SK-N-SH (cell line): ENCODE results near the gene PLXNB3. TPM values are rescaled to one million over a fixed set of nuclear protein-coding genes. Genes with fewer than 3 reads are reported as not detected.

Experiments
- CTCF ChIA-PET: fragments of 300-600, 350-600 bp; formaldehyde crosslinking; extraction: SDS; loops from one replicate; lab custom pipeline; 2021; lab: Yijun Ruan, JAX
- POLR2A ChIA-PET: fragments of 350-600 bp; sonication (Branson Sonifier 250); formaldehyde crosslinking; extraction: SDS; loops from one replicate; lab custom pipeline; 2020; ENCODE audit warnings: antibody characterized with exemption, inconsistent platforms; lab: Yijun Ruan, JAX
- DNase-seq: peaks from one replicate; pipeline ENCODE4 v3.0.0; 2012
- H2AFZ ChIP-seq: fragments of 200-600 bp; sonication (generic); 2 replicates; pipeline ENCODE4 v1.8.1; 2016; ENCODE audit warnings: antibody characterized with exemption, mild to moderate bottlenecking, low read depth
- H3F3A ChIP-seq: fragments of 200-600 bp; sonication (generic); replicated peaks from 2 replicates; pipeline ENCODE3; 2016; ENCODE audit warnings: antibody characterized with exemption, mild to moderate bottlenecking; ENCODE audit not compliant: insufficient read depth
- H3K27ac ChIP-seq, 2 experiments: fragments of 200-500 bp in 1 of 2; fragments of 200-600 bp in 1 of 2; sonication (Bioruptor generic) in 1 of 2; sonication (generic), shearing (Covaris generic) in 1 of 2; 2 replicates each; pipeline versions ENCODE4 v1.5.1 to v1.6.1; 2014 to 2016; ENCODE audit warnings: low read depth in 2 of 2, inconsistent platforms in 1 of 2, low read length in 1 of 2, mild to moderate bottlenecking in 1 of 2, mixed read lengths in 1 of 2
- H3K27me3 ChIP-seq: fragments of 200-600 bp; sonication (generic), shearing (Covaris generic); 2 replicates; pipeline ENCODE4 v1.6.1; 2016; ENCODE audit warnings: mixed run types; ENCODE audit not compliant: insufficient read depth
- H3K36me3 ChIP-seq, 2 experiments: fragments of 200-500 bp in 1 of 2; fragments of 200-600 bp in 1 of 2; sonication (Bioruptor generic) in 1 of 2; sonication (generic) in 1 of 2; replicated peaks in 1 of 2; 2 replicates each; pipeline versions ENCODE3 to v1.5.1; 2014 to 2016; ENCODE audit warnings: low read length in 1 of 2, mild to moderate bottlenecking in 1 of 2; ENCODE audit not compliant: insufficient read depth in 2 of 2, control insufficient read depth in 1 of 2
- H3K4me1 ChIP-seq, 2 experiments: fragments of 200-500 bp in 1 of 2; fragments of 200-600 bp in 1 of 2; sonication (Bioruptor generic) in 1 of 2; sonication (generic), shearing (Covaris generic) in 1 of 2; 2 replicates each; pipeline versions ENCODE4 v1.5.1 to v1.6.1; 2014 to 2016; ENCODE audit warnings: low read depth in 1 of 2, low read length in 1 of 2, mixed run types in 1 of 2; ENCODE audit not compliant: insufficient read depth in 2 of 2, control insufficient read depth in 1 of 2
- H3K4me2 ChIP-seq: fragments of 200-600 bp; sonication (generic), shearing (Covaris generic); 2 replicates; pipeline ENCODE4 v1.6.1; 2017; ENCODE audit warnings: mixed run types
- H3K4me3 ChIP-seq, 2 experiments: fragments of 200-500 bp in 1 of 2; fragments of 200-600 bp in 1 of 2; sonication (Bioruptor generic) in 1 of 2; sonication (generic), shearing (Covaris generic) in 1 of 2; 2 replicates each; pipeline versions ENCODE4 v1.5.1 to v1.8.1; 2014 to 2016; ENCODE audit warnings: low read depth in 2 of 2, inconsistent platforms in 1 of 2, low read length in 1 of 2, mild to moderate bottlenecking in 1 of 2, mixed read lengths in 1 of 2, moderate library complexity in 1 of 2
- H3K79me2 ChIP-seq: fragments of 200-600 bp; sonication (generic); 2 replicates; pipeline ENCODE4 v1.8.1; 2017; ENCODE audit warnings: mild to moderate bottlenecking; ENCODE audit not compliant: insufficient read depth
- H3K9ac ChIP-seq: fragments of 200-600 bp; sonication (generic); 2 replicates; pipeline ENCODE4 v1.6.1; 2017; ENCODE audit warnings: mixed run types
- H3K9me2 ChIP-seq: fragments of 200-600 bp; sonication (generic); 2 replicates; pipeline ENCODE4 v1.6.1; 2017; ENCODE audit warnings: mixed run types
- H3K9me3 ChIP-seq: fragments of 200-600 bp; sonication (generic); 2 replicates; pipeline ENCODE4 v1.6.1; 2017; ENCODE audit warnings: mixed run types, mild to moderate bottlenecking, moderate library complexity
- H4K20me1 ChIP-seq: fragments of 200-600 bp; sonication (generic); 2 replicates; pipeline ENCODE4 v1.6.1; 2017; ENCODE audit warnings: mild to moderate bottlenecking, mixed run types; ENCODE audit not compliant: insufficient read depth
- CHD2 ChIP-seq: fragments of 150-350 bp; IDR thresholded peaks from 2 replicates; pipeline ENCODE4 v1.6.1; 2018; ENCODE audit warnings: low read length; ENCODE audit not compliant: partially characterized antibody
- CTCF ChIP-seq: fragments of 200-600 bp; sonication (generic); IDR thresholded peaks from 2 replicates; pipeline ENCODE4 v1.6.1; 2017; ENCODE audit warnings: antibody characterized with exemption, mild to moderate bottlenecking, moderate library complexity
- ELF1 ChIP-seq: IDR thresholded peaks from 2 replicates; pipeline ENCODE4 v1.4.0; 2012
- GABPA ChIP-seq: IDR thresholded peaks from 2 replicates; pipeline ENCODE4 v1.4.0; 2012; ENCODE audit warnings: low read depth, mild to moderate bottlenecking
- GATA2 ChIP-seq: sonication (generic); formaldehyde crosslinking; IDR thresholded peaks from 2 replicates; pipeline ENCODE4 v1.5.0; 2020; ENCODE audit warnings: mild to moderate bottlenecking, missing genetic modification reagents
- POLR2AphosphoS5 ChIP-seq: IDR thresholded peaks from 2 replicates; pipeline ENCODE4 v1.6.1; 2012; ENCODE audit warnings: low read depth, low read length
- REST ChIP-seq: IDR thresholded peaks from 2 replicates; pipeline ENCODE4 v1.6.1; 2012; ENCODE audit warnings: mild to moderate bottlenecking, low read depth, low read length, moderate library complexity
- SIN3A ChIP-seq: IDR thresholded peaks from 2 replicates; pipeline ENCODE4 v1.6.1; 2012; ENCODE audit warnings: low read depth, mild to moderate bottlenecking, low read length, moderate library complexity, borderline replicate concordance
- TAF1 ChIP-seq: IDR thresholded peaks from 2 replicates; pipeline ENCODE4 v1.6.1; 2012; ENCODE audit warnings: low read depth, mild to moderate bottlenecking, low read length, moderate library complexity, borderline replicate concordance
- WGBS: methylation state at CpG from one replicate; pipeline ENCODE4 v1.1.6; 2017; ENCODE audit warnings: low lambda C conversion rate; 5-methylcytosine and 5-hydroxymethylcytosine counted together
- polyA plus RNA-seq, 3 experiments: library from polyadenylated mRNA; depleted of rRNA; stranded (reverse); fragments of >200 nt; gene quantifications; 2 replicates each; pipeline ENCODE4 v1.2.3, GENCODE V29; 2012
- TF ChIP-seq, protein P1 (sequence below): IDR thresholded peaks from 2 replicates; pipeline ENCODE4 v1.4.0; 2012; ENCODE audit warnings: low read depth, borderline replicate concordance

PLXNB3 gene
- polyA plus RNA-seq, 1 of the 3 experiments (the other 2 are of a cell fraction) = 15.5 TPM

DNA sequence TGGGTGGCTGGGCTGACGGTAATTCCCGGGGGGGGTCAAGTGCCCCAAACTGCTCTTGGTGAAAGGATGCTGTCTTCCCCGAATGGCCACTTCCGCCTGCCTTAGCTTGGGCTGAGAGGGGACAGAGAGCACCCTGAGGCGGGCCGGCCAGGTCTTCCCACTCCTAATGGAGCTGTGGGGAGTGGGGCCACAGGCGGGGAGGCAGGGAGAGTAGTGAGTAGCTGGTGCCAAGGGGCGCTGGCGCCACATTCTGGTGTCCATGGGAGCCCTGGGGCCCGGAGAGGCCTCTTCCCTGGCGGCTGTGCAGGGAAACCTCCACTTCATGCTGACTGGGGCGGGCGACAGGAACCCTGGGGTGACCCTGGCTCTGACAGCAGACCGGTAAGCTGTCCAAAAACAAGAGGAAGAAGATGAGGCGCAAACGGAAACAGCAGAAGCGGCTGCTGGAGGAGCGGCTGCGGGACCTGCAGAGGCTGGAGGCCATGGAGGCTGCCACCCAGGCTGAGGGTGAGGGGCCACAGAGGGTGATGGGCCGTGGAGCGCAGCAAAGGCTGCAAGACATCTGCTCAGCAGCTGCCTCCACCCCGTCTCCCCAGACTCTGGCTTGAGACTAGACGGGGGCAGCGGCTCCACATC, 19.4 kb downstream of the PLXNB3 start:
- H3K36me3 ChIP-seq = peaks cover 0 to 6% of the 10 kb centered on the region in 2 experiments
- ChIA-PET POLR2A (no interaction called here), CTCF (interaction anchor here (1.5 to 1.7 kb wide), 2 partner anchors 139 to 169 kb away, joined by 4 to 6 read pairs; no protein-coding TSS in a partner anchor)
- 0 out of 2 replicates have a peak, but pooled peaks cover 7% of the 10 kb centered on the region for H3K27me3 ChIP-seq
- peaks cover 0 to 19% of the 10 kb centered on the region in 2 experiments; a peak in 1 of 4 replicates for H3K4me1 ChIP-seq
- no peaks in the 10 kb centered on the region for H3K9me3 ChIP-seq
- no peak overlapping the region for H3K9ac ChIP-seq
- H3K27ac ChIP-seq = peak overlapping the region in 1 of 2 experiments; percentile 50; a peak in 2 of 4 replicates
- no peak overlapping the region for H3K4me3 ChIP-seq
- peak; percentile 73 for DNase-seq
- H3K9me2 ChIP-seq = no peaks in the 10 kb centered on the region
- 58% methylated on average over 12 of the region's 24 CpGs for WGBS
- no peaks in the 10 kb centered on the region for H4K20me1 ChIP-seq
- no peaks in the 10 kb centered on the region for H3K79me2 ChIP-seq
- TF ChIP-seq, protein P1, sequence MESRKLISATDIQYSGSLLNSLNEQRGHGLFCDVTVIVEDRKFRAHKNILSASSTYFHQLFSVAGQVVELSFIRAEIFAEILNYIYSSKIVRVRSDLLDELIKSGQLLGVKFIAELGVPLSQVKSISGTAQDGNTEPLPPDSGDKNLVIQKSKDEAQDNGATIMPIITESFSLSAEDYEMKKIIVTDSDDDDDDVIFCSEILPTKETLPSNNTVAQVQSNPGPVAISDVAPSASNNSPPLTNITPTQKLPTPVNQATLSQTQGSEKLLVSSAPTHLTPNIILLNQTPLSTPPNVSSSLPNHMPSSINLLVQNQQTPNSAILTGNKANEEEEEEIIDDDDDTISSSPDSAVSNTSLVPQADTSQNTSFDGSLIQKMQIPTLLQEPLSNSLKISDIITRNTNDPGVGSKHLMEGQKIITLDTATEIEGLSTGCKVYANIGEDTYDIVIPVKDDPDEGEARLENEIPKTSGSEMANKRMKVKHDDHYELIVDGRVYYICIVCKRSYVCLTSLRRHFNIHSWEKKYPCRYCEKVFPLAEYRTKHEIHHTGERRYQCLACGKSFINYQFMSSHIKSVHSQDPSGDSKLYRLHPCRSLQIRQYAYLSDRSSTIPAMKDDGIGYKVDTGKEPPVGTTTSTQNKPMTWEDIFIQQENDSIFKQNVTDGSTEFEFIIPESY = no peak
- no peak for TF ChIP-seq GABPA
- no peak for TF ChIP-seq CHD2
- no peak for TF ChIP-seq POLR2AphosphoS5
- no peak for TF ChIP-seq GATA2 (CRISPR knock-in tag)
- no peak for TF ChIP-seq REST
- no peak for TF ChIP-seq TAF1
- TF ChIP-seq SIN3A = no peak
- no peak for TF ChIP-seq ELF1
- no peak for TF ChIP-seq CTCF
- no peak overlapping the region for H3K4me2 ChIP-seq
- no peak overlapping the region for H2AFZ ChIP-seq
- no peaks in the 10 kb centered on the region for H3F3A ChIP-seq
